ENCODE data around the gene MPDU1. TPM values are rescaled to one million over a fixed set of nuclear protein-coding genes. Genes with fewer than 3 reads are reported as not detected.

The MPDU1 gene
- total and polyA plus RNA-seq, 3 experiments from 2014 or later: 40.5 to 124 (median 115) TPM

DNA sequence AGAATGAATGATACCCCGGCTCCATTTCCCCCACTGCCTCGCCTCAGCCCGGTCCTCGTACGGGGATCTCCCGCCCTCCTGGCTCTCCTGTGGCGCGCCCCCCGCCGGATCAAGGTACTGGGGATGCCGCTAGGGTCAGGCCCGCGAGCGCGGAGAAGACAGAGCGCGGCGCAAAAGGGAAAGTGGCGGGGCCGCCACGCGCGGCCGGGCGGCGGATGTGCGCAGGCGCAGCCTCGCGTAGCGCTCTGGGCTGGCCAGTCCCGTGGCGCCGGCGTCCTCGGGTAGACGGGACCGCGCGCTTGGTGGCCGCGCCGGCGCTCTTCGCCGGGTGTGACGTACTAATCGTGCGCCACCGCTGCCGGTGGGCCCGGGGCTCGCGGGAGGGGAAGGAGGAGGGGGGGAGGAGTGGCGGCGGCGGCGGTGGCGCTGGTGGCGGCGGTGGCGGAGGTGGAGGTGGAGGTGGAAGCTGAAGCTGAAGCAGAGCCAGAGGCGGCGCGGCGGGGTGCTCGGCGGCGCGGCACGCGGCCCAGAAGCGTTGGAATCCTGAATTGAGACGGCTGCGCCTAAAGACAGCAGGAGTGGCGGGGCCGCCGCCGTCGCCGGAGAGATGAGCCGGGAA lies 22.0 kb upstream of the MPDU1 start, which contains the start of gene SENP3:
Gene SENP3, plus strand, starts transcription at position 331 of the 619 bp plus-strand sequence. CDS start 1,158 bp downstream, outside the sequence.
- peaks cover 20 to 33% (median 22%) of the 10 kb centered on the region in 3 donors for H3K4me1 Mint-ChIP-seq

DNA sequence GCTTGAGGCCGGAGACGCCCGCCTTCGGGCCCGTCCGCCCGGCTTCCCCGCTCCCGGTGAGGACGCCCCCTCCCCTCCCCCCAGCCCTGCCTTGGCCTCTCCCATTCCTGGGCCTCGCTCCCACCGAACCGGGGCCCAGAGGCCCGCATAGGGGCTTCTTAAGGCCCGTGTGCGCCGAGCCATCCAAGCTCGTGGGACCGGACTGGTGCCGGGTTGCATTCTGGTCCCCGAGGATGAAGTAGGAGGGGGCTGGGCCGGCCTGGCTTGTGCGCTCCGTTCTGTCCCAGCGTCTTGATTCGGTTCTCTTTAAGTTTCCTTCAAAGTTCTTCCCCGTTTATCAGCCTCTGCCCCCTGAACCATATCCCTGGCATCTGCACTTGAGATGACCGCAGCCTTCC lies 21.4 kb upstream of the MPDU1 start:
- Mint-ChIP-seq H3K36me3 (peaks cover 3 to 46% (median 4%) of the 10 kb centered on the region in 3 donors), H3K4me1 (peaks cover 20 to 35% (median 21%) of the 10 kb centered on the region in 3 donors), H3K27ac (peak overlapping the region; percentile 81 to 96 (median 91)), H3K4me3 (peak overlapping the region; percentile 79 to 97 (median 89)), H3K9me3 (peaks cover 0 to 2% (median 0%) of the 10 kb centered on the region in 5 donors), H3K27me3 (peaks cover 0 to 4% of the 10 kb centered on the region in 2 donors)
- ChIA-PET POLR2A (interaction anchor here (1.4 to 2.4 kb wide), 3 partner anchors 11 to 27 kb away, joined by 6 to 13 read pairs (median 7); partner anchors contain the start of gene CD68), CTCF (interaction anchor here (1.7 to 3.9 kb wide), 7 partner anchors 14 to 125 kb away, joined by 5 to 75 read pairs (median 15); partner anchors contain the start of genes FXR2, MPDU1, SLC35G6 and TP53)
- no peaks in the 10 kb centered on the region for H3K27me3 ChIP-seq (ENCODE audit: insufficient read depth, low read length, poor library complexity, severe bottlenecking)
- H3K27ac ChIP-seq (ENCODE audit: low read depth, low read length): peak overlapping the region; percentile 94
- DNase-seq: no peak
- H3K4me3 ChIP-seq (ENCODE audit: low read length): peak overlapping the region; percentile 95
- H3K36me3 ChIP-seq (ENCODE audit: insufficient read depth, low read length): peaks cover 21% of the 10 kb centered on the region
- H3K9me3 ChIP-seq (ENCODE audit: low read length): no peaks in the 10 kb centered on the region
- H3K4me1 ChIP-seq (ENCODE audit: insufficient read depth, low read length): peaks cover 37% of the 10 kb centered on the region

More for the DNA sequence above, 22.0 kb upstream of the MPDU1 start, which contains the start of gene SENP3:
- Histone ChIP-seq H3K27me3 (ENCODE audit: insufficient read depth, low read length, poor library complexity, severe bottlenecking) (no peaks in the 10 kb centered on the region), H3K9me3 (ENCODE audit: low read length) (no peaks in the 10 kb centered on the region), H3K4me1 (ENCODE audit: insufficient read depth, low read length) (peaks cover 37% of the 10 kb centered on the region), H3K27ac (ENCODE audit: low read depth, low read length) (peak within 1 kb of the TSS; percentile 94), H3K36me3 (ENCODE audit: insufficient read depth, low read length) (peaks cover 21% of the 10 kb centered on the region), H3K4me3 (ENCODE audit: low read length) (peak within 1 kb of the TSS; percentile 95)
- Mint-ChIP-seq H3K9me3 (peaks cover 0 to 2% (median 0%) of the 10 kb centered on the region in 5 donors), H3K36me3 (peaks cover 0 to 41% (median 3%) of the 10 kb centered on the region in 3 donors), H3K27me3 (peaks cover 0 to 4% of the 10 kb centered on the region in 2 donors), H3K4me3 (peak within 1 kb of the TSS; percentile 88 to 97 (median 89)), H3K27ac (peak within 1 kb of the TSS; percentile 91 to 99 (median 98))
- CTCF ChIA-PET: interaction anchor here (0.6 to 3.9 kb wide), 34 partner anchors 9 to 329 kb away, joined by 3 to 75 read pairs (median 6); partner anchors contain the start of genes ACAP1, FXR2, GABARAP and MPDU1
- POLR2A ChIA-PET: interaction anchor here (0.8 to 2.4 kb wide), 12 partner anchors 10 to 225 kb away, joined by 4 to 13 read pairs (median 7); partner anchors contain the start of genes ACAP1, CD68, MPDU1 and POLR2A
- peak; percentile 88 to 94 (median 91) for DNase-seq

DNA sequence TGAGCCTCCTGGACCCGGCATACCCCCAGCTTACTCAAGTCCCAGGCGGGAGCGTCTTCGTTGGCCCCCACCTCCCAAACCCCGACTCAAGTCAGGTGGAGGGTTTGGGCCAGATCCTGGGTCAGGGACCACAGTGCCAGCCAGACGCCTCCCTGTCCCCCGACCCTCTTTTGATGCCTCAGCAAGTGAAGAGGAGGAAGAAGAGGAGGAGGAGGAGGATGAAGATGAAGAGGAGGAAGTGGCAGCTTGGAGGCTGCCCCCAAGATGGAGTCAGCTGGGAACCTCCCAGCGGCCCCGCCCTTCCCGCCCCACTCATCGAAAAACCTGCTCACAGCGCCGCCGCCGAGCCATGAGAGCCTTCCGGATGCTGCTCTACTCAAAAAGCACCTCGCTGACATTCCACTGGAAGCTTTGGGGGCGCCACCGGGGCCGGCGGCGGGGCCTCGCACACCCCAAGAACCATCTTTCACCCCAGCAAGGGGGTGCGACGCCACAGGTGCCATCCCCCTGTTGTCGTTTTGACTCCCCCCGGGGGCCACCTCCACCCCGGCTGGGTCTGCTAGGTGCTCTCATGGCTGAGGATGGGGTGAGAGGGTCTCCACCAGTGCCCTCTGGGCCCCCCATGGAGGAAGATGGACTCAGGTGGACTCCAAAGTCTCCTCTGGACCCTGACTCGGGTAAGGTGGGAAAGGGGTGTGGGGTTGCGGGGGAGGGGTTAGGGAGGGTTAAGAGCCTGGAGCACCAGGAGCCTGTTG lies 20.4 kb upstream of the MPDU1 start:
- peaks cover 4 to 52% (median 7%) of the 10 kb centered on the region in 3 donors for H3K36me3 Mint-ChIP-seq
- Histone ChIP-seq H3K27ac (ENCODE audit: low read depth, low read length) (peak overlapping the region; percentile 94), H3K36me3 (ENCODE audit: insufficient read depth, low read length) (peaks cover 21% of the 10 kb centered on the region), H3K4me3 (ENCODE audit: low read length) (peak overlapping the region; percentile 95), H3K27me3 (ENCODE audit: insufficient read depth, low read length, poor library complexity, severe bottlenecking) (no peaks in the 10 kb centered on the region), H3K9me3 (ENCODE audit: low read length) (no peaks in the 10 kb centered on the region), H3K4me1 (ENCODE audit: insufficient read depth, low read length) (peaks cover 32% of the 10 kb centered on the region)
- peaks cover 21 to 35% (median 22%) of the 10 kb centered on the region in 3 donors for H3K4me1 Mint-ChIP-seq
- peaks cover 0 to 2% (median 0%) of the 10 kb centered on the region in 5 donors for H3K9me3 Mint-ChIP-seq
- CTCF ChIA-PET: no interaction called here
- peaks cover 0 to 4% of the 10 kb centered on the region in 2 donors for H3K27me3 Mint-ChIP-seq
- H3K4me3 Mint-ChIP-seq: peak overlapping the region; percentile 79 to 97 (median 88)
- DNase-seq: no peak
- H3K27ac Mint-ChIP-seq: peak overlapping the region in 5 of 8 donors; percentile 81 to 96 (median 91)
- POLR2A ChIA-PET: no interaction called here

DNA sequence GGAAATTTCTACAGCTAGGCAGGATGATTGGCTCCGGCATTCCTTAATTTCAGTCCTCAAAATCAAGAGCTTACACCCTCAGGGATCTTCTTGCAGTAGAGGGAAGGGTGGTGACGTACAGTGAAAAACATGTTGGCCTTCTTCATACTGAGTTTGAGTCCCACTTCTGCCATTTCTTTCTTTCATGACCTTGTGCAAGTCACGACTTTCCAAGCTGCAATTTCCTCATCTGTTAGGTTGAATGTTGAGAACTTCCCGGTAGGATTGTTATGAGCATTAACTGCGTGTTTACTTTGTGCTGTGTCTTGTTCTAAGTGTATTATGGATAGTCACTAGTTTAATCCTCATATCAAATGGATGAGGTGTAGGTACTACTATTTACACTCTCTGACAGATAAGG lies 14.1 kb upstream of the MPDU1 start:
- H3K36me3 ChIP-seq (ENCODE audit: insufficient read depth, low read length): peaks cover 34% of the 10 kb centered on the region
- H3K9me3 ChIP-seq (ENCODE audit: low read length): no peaks in the 10 kb centered on the region
- no peak overlapping the region for H3K4me3 ChIP-seq (ENCODE audit: low read length)
- Mint-ChIP-seq H3K27me3 (peaks cover 0 to 7% of the 10 kb centered on the region in 2 donors), H3K4me1 (peaks cover 19 to 26% (median 20%) of the 10 kb centered on the region in 3 donors), H3K4me3 (no peak overlapping the region), H3K36me3 (peaks cover 10 to 78% (median 17%) of the 10 kb centered on the region in 3 donors), H3K27ac (peak overlapping the region in 2 of 8 donors; percentile 19 to 20), H3K9me3 (peaks cover 0 to 4% (median 2%) of the 10 kb centered on the region in 5 donors)
- H3K27me3 ChIP-seq (ENCODE audit: insufficient read depth, low read length, poor library complexity, severe bottlenecking): no peaks in the 10 kb centered on the region
- CTCF ChIA-PET: interaction anchor here (0.7 to 2.5 kb wide), 5 partner anchors 9 to 46 kb away, joined by 3 to 14 read pairs (median 4); partner anchors contain the start of genes MPDU1 and SOX15
- POLR2A ChIA-PET: no interaction called here
- peaks cover 13% of the 10 kb centered on the region for H3K4me1 ChIP-seq (ENCODE audit: insufficient read depth, low read length)
- no peak for DNase-seq
- H3K27ac ChIP-seq (ENCODE audit: low read depth, low read length): no peak overlapping the region

DNA sequence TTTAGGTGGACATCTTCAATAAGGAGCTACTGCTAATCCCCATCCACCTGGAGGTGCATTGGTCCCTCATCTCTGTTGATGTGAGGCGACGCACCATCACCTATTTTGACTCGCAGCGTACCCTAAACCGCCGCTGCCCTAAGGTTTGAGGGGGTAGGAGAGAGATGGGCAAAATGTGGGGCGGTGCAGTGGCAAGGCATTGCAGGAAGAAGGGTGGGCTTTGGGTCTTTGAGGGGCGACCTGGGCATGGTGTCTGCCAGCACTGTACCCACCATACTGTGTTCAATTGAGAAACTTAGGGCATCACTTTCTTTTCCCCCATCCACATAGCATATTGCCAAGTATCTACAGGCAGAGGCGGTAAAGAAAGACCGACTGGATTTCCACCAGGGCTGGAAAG lies 13.3 kb upstream of the MPDU1 start:
- Histone ChIP-seq H3K36me3 (ENCODE audit: insufficient read depth, low read length) (peaks cover 36% of the 10 kb centered on the region), H3K27ac (ENCODE audit: low read depth, low read length) (no peak overlapping the region), H3K27me3 (ENCODE audit: insufficient read depth, low read length, poor library complexity, severe bottlenecking) (no peaks in the 10 kb centered on the region), H3K9me3 (ENCODE audit: low read length) (no peaks in the 10 kb centered on the region), H3K4me1 (ENCODE audit: insufficient read depth, low read length) (peaks cover 21% of the 10 kb centered on the region), H3K4me3 (ENCODE audit: low read length) (no peak overlapping the region)
- ChIA-PET CTCF (interaction anchor here (1.7 to 2.5 kb wide), 3 partner anchors 10 to 19 kb away, joined by 4 to 14 read pairs (median 4); partner anchors contain the start of genes MPDU1 and SOX15), POLR2A (interaction anchor here (0.8 kb wide), 1 partner anchor 10 kb away, joined by 3 read pairs; no protein-coding TSS in a partner anchor)
- no peak for DNase-seq
- peaks cover 15 to 78% (median 20%) of the 10 kb centered on the region in 3 donors for H3K36me3 Mint-ChIP-seq
- H3K9me3 Mint-ChIP-seq: peaks cover 0 to 4% (median 2%) of the 10 kb centered on the region in 5 donors
- H3K4me3 Mint-ChIP-seq: no peak overlapping the region
- H3K27me3 Mint-ChIP-seq: peaks cover 0 to 7% of the 10 kb centered on the region in 2 donors
- H3K27ac Mint-ChIP-seq: peak overlapping the region in 5 of 8 donors; percentile 43 to 77 (median 51)
- peaks cover 27 to 33% (median 28%) of the 10 kb centered on the region in 3 donors for H3K4me1 Mint-ChIP-seq

DNA sequence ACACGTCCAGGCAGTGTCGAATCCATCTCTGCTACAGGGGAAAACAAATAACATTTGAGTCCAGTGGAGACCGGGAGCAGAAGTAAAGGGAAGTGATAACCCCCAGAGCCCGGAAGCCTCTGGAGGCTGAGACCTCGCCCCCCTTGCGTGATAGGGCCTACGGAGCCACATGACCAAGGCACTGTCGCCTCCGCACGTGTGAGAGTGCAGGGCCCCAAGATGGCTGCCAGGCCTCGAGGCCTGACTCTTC lies 11.4 kb upstream of the MPDU1 start:
- Histone ChIP-seq H3K27me3 (ENCODE audit: insufficient read depth, low read length, poor library complexity, severe bottlenecking) (no peaks in the 10 kb centered on the region), H3K4me1 (ENCODE audit: insufficient read depth, low read length) (peaks cover 31% of the 10 kb centered on the region), H3K36me3 (ENCODE audit: insufficient read depth, low read length) (peaks cover 49% of the 10 kb centered on the region), H3K9me3 (ENCODE audit: low read length) (no peaks in the 10 kb centered on the region), H3K4me3 (ENCODE audit: low read length) (peak overlapping the region; percentile 73), H3K27ac (ENCODE audit: low read depth, low read length) (peak overlapping the region; percentile 85)
- peaks cover 38 to 50% (median 43%) of the 10 kb centered on the region in 3 donors for H3K4me1 Mint-ChIP-seq
- CTCF ChIA-PET: interaction anchor here (1.1 to 1.3 kb wide), 2 partner anchors 11 to 18 kb away, joined by 3 to 6 read pairs; partner anchors contain the start of gene SOX15
- peaks cover 0 to 4% (median 2%) of the 10 kb centered on the region in 5 donors for H3K9me3 Mint-ChIP-seq
- DNase-seq: no peak
- H3K27me3 Mint-ChIP-seq: peaks cover 0 to 7% of the 10 kb centered on the region in 2 donors
- H3K27ac Mint-ChIP-seq: peak overlapping the region; percentile 96 to 100 (median 98)
- POLR2A ChIA-PET: interaction anchor here (0.6 to 4.1 kb wide), 7 partner anchors 11 to 321 kb away, joined by 3 to 52 read pairs (median 5); partner anchors contain the start of genes CTDNEP1, MPDU1, TP53 and WRAP53
- peak overlapping the region; percentile 93 to 98 (median 96) for H3K4me3 Mint-ChIP-seq
- H3K36me3 Mint-ChIP-seq: peaks cover 21 to 84% (median 26%) of the 10 kb centered on the region in 3 donors
